Measurements from ENCODE around the gene ATN1. TPM values are rescaled to one million over a fixed set of nuclear protein-coding genes. Genes with fewer than 3 reads are reported as not detected.

Gene ATN1
- polyA plus RNA-seq, 1 donor, result 66.6 TPM

GRCh38 chr12:6952121-6952862 lies 24.5 kb downstream of the ATN1 start:
- 78% methylated on average over 3 of the region's 22 CpGs for WGBS (ENCODE audit: insufficient coverage, low lambda C conversion rate)
- Histone ChIP-seq H3K27ac (ENCODE audit: low read length) (no peak overlapping the region), H3K4me3 (ENCODE audit: low read length) (peak overlapping the region; percentile 38), H3K9me3 (ENCODE audit: control insufficient read depth, low read depth, low read length) (no peaks in the 10 kb centered on the region), H3K36me3 (ENCODE audit: control insufficient read depth, insufficient read depth, low read length) (peaks cover 21% of the 10 kb centered on the region), H3K27me3 (ENCODE audit: control insufficient read depth, insufficient read depth, low read length) (no peaks in the 10 kb centered on the region), H3K4me1 (ENCODE audit: control insufficient read depth, insufficient read depth, low read length) (peaks cover under 1% of the 10 kb centered on the region)
- DNase-seq, result no peak

- H3K4me3 ChIP-seq (ENCODE audit: low read length), result peak overlapping the region; percentile 38
These were observed 25.2 kb downstream of the ATN1 start for GRCh38 chr12:6952863-6953441.

GRCh38 chr12:6953442-6954315 lies 25.9 kb downstream of the ATN1 start:
- H3K4me3 ChIP-seq (ENCODE audit: low read length), result peak overlapping the region; percentile 38
- peak overlapping the region; percentile 23 for H3K27ac ChIP-seq (ENCODE audit: low read length)
- H3K9me3 ChIP-seq (ENCODE audit: control insufficient read depth, low read depth, low read length), result no peaks in the 10 kb centered on the region
- no CpG with 5 or more reads among the region's 24 CpGs for WGBS (ENCODE audit: insufficient coverage, low lambda C conversion rate)
- no peak for DNase-seq
- no peaks in the 10 kb centered on the region for H3K27me3 ChIP-seq (ENCODE audit: control insufficient read depth, insufficient read depth, low read length)
- H3K4me1 ChIP-seq (ENCODE audit: control insufficient read depth, insufficient read depth, low read length), result no peaks in the 10 kb centered on the region
- peaks cover 23% of the 10 kb centered on the region for H3K36me3 ChIP-seq (ENCODE audit: control insufficient read depth, insufficient read depth, low read length)

More at GRCh38 chr12:6952863-6953441, 25.2 kb downstream of the ATN1 start:
- no peak for DNase-seq
- Histone ChIP-seq H3K9me3 (ENCODE audit: control insufficient read depth, low read depth, low read length) (no peaks in the 10 kb centered on the region), H3K27ac (ENCODE audit: low read length) (peak overlapping the region; percentile 20), H3K27me3 (ENCODE audit: control insufficient read depth, insufficient read depth, low read length) (no peaks in the 10 kb centered on the region), H3K4me1 (ENCODE audit: control insufficient read depth, insufficient read depth, low read length) (no peaks in the 10 kb centered on the region), H3K36me3 (ENCODE audit: control insufficient read depth, insufficient read depth, low read length) (peaks cover 21% of the 10 kb centered on the region)
- WGBS (ENCODE audit: insufficient coverage, low lambda C conversion rate), result 100% methylated on average over 1 of the region's 15 CpGs

GRCh38 chr12:6954316-6955107 lies 26.8 kb downstream of the ATN1 start:
- no CpG with 5 or more reads among the region's 21 CpGs for WGBS (ENCODE audit: insufficient coverage, low lambda C conversion rate)
- no peaks in the 10 kb centered on the region for H3K9me3 ChIP-seq (ENCODE audit: control insufficient read depth, low read depth, low read length)
- no peaks in the 10 kb centered on the region for H3K27me3 ChIP-seq (ENCODE audit: control insufficient read depth, insufficient read depth, low read length)
- H3K4me3 ChIP-seq (ENCODE audit: low read length), result no peak overlapping the region
- H3K4me1 ChIP-seq (ENCODE audit: control insufficient read depth, insufficient read depth, low read length), result no peaks in the 10 kb centered on the region
- H3K36me3 ChIP-seq (ENCODE audit: control insufficient read depth, insufficient read depth, low read length), result peaks cover 23% of the 10 kb centered on the region
- H3K27ac ChIP-seq (ENCODE audit: low read length), result peak overlapping the region; percentile 23
- no peak for DNase-seq

- Histone ChIP-seq H3K9me3 (ENCODE audit: control insufficient read depth, low read depth, low read length) (no peaks in the 10 kb centered on the region), H3K36me3 (ENCODE audit: control insufficient read depth, insufficient read depth, low read length) (peaks cover 23% of the 10 kb centered on the region), H3K4me1 (ENCODE audit: control insufficient read depth, insufficient read depth, low read length) (peaks cover 2% of the 10 kb centered on the region), H3K4me3 (ENCODE audit: low read length) (no peak overlapping the region), H3K27ac (ENCODE audit: low read length) (no peak overlapping the region), H3K27me3 (ENCODE audit: control insufficient read depth, insufficient read depth, low read length) (no peaks in the 10 kb centered on the region)
- DNase-seq, result no peak
- no CpG with 5 or more reads among the region's 22 CpGs for WGBS (ENCODE audit: insufficient coverage, low lambda C conversion rate)
These were observed 27.6 kb downstream of the ATN1 start for GRCh38 chr12:6955108-6956020.

GRCh38 chr12:6956021-6956727 lies 28.4 kb downstream of the ATN1 start:
- no CpG with 5 or more reads among the region's 28 CpGs for WGBS (ENCODE audit: insufficient coverage, low lambda C conversion rate)
- Histone ChIP-seq H3K4me1 (ENCODE audit: control insufficient read depth, insufficient read depth, low read length) (peaks cover 9% of the 10 kb centered on the region), H3K36me3 (ENCODE audit: control insufficient read depth, insufficient read depth, low read length) (peaks cover 23% of the 10 kb centered on the region), H3K4me3 (ENCODE audit: low read length) (no peak overlapping the region), H3K9me3 (ENCODE audit: control insufficient read depth, low read depth, low read length) (no peaks in the 10 kb centered on the region), H3K27ac (ENCODE audit: low read length) (no peak overlapping the region), H3K27me3 (ENCODE audit: control insufficient read depth, insufficient read depth, low read length) (no peaks in the 10 kb centered on the region)
- DNase-seq, result no peak

GRCh38 chr12:6957151-6957701 lies 29.5 kb downstream of the ATN1 start:
- no peaks in the 10 kb centered on the region for H3K9me3 ChIP-seq (ENCODE audit: control insufficient read depth, low read depth, low read length)
- no peak overlapping the region for H3K4me3 ChIP-seq (ENCODE audit: low read length)
- no peak overlapping the region for H3K27ac ChIP-seq (ENCODE audit: low read length)
- no peaks in the 10 kb centered on the region for H3K27me3 ChIP-seq (ENCODE audit: control insufficient read depth, insufficient read depth, low read length)
- WGBS (ENCODE audit: insufficient coverage, low lambda C conversion rate), result no CpG with 5 or more reads among the region's 20 CpGs
- no peak for DNase-seq
- H3K4me1 ChIP-seq (ENCODE audit: control insufficient read depth, insufficient read depth, low read length), result peaks cover 18% of the 10 kb centered on the region
- H3K36me3 ChIP-seq (ENCODE audit: control insufficient read depth, insufficient read depth, low read length), result peaks cover 23% of the 10 kb centered on the region

GRCh38 chr12:6957741-6958608 lies 30.2 kb downstream of the ATN1 start:
- H3K9me3 ChIP-seq (ENCODE audit: control insufficient read depth, low read depth, low read length), result no peaks in the 10 kb centered on the region
- no CpG with 5 or more reads among the region's 28 CpGs for WGBS (ENCODE audit: insufficient coverage, low lambda C conversion rate)
- H3K27me3 ChIP-seq (ENCODE audit: control insufficient read depth, insufficient read depth, low read length), result no peaks in the 10 kb centered on the region
- H3K4me1 ChIP-seq (ENCODE audit: control insufficient read depth, insufficient read depth, low read length), result peaks cover 18% of the 10 kb centered on the region
- no peak overlapping the region for H3K27ac ChIP-seq (ENCODE audit: low read length)
- H3K36me3 ChIP-seq (ENCODE audit: control insufficient read depth, insufficient read depth, low read length), result peaks cover 23% of the 10 kb centered on the region
- no peak for DNase-seq
- H3K4me3 ChIP-seq (ENCODE audit: low read length), result no peak overlapping the region
